ENCODE measurements around the gene TANK.

The TANK gene

DNA sequence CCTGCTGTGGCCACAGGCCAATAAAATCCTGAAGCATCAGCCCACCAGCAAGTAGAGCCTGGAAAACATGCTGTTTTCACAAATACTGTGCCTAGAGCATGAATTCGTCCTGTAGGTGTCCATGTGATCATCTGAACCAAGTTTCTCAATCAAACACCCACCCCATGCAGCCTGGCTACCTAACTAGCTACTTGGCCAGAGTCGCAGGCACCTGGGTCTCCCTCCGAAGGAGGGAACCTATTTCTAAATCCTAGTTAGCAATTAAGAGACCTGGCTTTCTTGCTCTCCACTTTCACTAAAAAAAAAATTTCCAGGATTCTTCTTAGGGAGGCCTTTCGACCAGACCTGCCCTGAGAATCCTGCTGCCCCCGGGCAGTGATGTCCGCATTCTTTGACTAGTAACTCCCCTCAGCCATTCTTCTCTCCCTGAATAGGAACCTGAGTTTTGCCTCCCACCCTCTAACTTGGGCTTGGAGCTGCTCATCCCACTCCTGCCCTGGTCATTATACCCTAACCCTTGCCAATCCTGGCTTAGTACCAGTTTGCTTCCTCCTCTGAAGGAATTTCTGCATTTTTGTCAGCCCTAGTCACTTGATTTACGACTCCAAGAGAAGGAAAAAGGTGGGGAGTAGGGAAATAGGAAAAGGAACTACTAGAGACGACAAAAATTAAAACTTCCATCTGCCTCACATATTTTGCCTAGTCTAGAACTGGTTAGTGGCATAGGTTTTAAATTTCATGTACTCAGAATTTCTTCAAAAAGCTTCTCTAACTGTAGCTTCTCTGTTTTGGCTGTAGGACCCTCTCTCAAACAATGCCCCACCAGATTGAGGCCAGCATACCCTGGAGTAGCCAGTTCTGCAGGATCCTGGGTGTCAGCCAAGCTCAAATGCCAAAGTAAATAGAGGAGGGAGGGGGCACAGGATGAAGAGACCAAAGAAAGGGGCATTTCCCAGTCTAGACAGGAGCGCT, 25.4 kb upstream of the TANK start:
- DNase-seq: peak; percentile 62

DNA sequence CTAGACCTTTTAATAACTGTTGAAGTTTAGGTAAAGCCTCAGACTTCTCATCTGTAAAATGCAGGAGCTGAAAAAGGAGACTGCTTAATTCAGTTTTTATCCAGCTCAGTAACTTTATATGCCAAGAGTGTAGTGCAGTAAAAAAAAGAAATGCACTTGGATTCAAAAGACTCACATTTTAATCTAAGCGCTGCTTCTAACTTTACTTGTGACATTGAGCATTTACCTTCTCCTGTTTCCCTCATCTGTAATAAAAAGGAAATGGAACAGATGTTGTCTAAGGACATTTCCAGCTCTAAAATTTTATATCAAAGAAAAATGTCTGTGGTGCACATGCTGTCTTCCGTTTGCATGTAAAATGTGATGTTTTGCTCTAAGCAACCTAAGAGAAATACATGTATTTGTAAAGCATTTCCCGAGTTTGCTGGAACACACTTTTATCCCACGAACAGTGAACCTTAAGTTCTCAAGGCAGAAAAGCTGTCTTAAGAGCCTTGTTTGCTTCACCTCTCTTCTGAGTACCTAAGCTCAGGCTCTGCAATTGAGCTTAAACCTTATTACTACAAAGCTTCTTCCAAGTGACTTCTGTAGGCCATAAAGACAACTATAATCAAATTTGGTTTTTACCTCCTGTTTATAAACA, 24.2 kb upstream of the TANK start:
- no peak for DNase-seq

DNA sequence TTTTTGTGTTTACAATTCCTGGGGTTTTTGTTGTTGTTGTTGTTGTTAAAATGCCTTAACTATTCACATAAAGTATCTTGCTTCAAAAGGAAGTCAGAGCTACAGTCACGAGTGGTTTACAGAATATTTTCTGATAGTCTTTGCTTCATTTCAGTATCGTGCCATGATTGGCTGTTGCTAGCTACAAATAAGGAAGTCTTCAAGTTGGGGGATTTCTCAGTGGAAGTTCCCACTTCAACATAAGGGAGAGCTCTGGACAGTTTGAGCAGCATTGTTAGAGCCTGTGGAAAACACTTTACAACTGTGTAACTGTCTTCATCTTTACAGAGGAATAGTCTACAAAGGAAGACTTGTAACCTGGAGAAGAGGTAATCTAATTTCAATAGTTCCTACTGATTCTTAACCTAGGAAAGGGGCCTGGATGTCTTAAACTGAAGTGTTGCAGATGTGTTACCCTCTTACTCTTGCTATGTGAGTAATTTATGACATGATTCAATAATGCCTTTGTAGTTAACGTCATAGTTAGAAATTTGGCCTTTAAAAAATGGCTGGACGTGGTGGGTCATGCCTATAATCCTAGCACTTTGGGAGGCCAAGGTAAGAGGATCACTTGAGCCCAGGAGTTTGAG, 23.4 kb upstream of the TANK start:
- no peak for DNase-seq

DNA sequence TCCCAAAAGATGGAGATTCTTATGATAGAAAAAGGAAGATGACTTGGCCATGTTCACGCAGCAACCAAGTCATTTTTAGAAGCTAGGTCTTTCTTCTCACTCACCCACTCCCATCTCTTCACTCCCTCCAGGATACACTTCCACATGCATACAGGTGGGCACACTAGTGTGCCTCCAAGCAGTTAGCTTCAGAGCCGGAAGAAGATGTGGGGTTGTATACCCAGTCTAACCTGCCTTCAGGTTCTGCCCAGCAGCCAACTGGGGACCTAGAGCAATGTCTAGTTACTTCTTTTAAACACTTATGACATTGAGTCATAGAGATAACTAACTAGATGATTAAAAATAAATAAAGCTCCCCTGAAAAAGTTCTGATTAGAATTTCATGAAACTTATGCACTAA, 21.8 kb upstream of the TANK start:
- no peak for DNase-seq

DNA sequence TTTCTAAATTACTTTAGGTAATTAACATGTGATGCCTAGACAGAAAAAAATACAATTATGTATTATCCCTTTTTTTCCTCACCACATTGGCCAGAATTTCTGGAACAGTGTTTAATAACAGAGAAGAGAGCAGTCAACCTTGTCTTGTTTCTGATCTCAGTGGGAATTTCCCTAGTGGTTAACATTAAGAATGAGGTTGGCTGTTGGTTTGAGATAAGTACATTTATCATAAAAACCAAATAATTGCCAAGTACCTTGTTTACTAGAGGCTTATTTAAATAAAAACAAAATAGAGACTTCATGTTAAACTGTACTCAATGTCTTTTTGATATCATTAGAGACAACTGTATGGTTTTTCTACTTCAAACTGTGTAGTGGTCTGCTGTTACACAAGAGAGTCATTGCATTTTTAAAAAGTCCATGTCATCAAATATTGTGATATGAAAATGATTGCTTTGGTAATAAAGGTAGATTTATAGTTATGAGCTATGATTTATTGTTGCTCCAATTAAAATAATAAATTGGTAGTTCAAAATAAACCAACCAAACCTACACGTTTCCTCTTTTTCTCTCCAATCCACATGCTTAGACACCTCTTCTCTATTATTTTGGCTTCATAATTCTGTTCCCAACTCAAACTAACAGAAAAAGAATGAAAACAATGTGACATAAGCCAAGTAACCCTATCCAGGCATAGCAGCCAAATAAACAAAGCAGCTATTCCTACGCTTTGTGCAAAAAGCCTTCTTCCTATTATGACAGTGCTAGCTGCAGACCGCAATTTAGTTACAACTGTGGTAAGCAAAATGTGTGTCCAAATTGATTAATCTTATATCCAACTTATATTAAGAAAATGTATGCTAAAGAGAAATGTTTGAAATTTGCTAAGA, 20.9 kb upstream of the TANK start:
- DNase-seq: peak; percentile 11

DNA sequence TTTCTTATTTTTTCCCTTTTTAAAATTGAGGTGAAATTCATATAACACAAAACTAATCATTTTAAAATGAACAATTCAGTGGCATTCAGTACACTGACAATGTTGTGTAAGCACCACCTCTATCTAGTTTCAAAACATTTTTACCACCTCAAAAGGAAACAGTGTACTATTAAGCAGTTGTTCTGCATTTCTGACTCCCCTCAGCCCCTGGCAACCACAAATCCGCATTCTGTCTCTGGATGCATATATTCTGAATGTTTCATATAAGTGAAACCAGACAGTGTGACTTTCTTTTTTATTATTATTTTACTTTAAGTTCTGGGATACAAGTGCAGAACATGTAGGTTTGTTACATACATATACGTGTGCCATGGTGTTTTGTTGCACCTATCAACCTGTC, 19.2 kb upstream of the TANK start:
- no peak for DNase-seq

DNA sequence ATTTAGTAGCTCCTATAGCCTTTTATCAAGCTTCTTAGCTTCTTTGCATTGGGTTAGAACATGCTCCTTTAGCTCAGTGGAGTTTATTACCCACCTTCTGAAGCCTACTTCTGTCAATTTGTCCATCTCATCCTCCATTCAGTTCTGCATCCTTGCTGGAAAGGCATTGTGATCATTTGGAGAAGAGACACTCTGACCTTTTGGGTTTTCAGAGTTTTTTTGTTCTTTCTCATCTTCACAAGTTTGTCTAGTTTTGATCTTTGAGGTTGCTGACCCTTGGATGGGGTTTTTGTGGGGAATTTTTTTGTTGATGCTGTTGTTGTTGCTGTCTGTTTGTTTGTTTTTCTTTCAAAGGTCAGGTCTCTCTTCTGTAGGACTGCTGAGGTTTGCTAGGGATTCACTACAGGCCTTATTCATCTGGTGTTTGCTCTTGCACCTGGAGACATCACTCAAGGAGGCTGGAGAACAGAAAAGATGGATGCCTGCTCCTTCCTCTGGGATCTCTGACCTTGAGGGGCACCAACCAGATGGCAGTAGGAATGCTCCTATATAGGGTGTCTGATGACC, 13.9 kb upstream of the TANK start:
- no peak for DNase-seq

DNA sequence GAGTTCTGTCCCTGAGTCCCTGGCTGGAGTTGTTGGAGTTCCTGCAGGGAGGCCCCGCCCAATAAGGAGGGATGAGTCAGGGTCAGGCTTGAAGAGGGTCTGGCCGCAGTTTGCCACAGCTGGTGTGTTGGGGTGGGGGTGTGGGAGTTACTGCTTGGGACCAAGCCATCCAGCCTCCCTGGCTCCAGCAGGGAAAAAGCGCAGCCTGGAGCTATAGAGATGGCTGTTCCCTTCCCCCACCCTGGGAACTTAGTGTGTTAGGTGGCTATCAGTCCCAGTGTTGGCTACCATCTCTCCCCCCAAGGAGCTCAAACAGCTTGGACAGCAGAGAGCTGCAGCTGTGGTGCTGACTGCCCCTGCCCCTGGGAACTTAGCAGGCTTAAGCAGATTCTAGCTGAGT, 13.2 kb upstream of the TANK start:
- no peak for DNase-seq

DNA sequence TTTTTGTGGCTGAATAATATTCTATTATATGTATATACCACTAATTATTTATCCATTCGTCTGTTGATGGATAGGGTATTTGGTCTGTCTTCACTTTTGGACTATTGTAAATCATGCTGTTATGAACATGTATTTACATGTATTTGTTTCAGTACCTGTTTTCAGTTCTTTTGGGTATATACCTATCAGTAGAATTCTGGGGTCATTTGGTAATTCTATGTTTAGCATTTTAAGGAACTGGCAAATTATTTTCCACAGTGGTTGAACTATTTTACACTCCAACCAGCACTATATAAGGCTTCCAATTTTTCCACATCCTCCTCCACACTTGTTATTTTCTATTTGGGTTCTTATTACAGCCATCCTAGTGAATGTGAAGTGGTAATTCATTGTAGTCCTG, 12.4 kb upstream of the TANK start:
- DNase-seq: no peak

DNA sequence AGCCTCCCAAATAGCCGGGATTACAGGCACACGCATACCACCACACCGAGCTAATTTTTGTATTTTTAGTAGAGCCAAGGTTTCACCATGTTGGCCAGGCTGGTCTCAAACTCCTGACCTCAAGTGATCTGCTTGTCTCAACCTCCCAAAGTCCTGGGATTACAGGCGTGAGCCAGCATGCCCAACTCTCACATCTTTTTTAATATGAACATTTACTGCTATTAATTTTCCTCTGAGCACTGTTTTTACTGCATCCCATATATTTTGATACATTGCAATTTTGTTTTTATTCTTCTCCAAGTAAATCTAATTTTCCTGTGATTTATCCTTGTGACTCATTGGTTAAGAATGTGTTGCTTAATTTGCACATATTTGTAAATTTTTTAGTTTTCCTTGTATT, 9.5 kb upstream of the TANK start:
- no peak for DNase-seq

DNA sequence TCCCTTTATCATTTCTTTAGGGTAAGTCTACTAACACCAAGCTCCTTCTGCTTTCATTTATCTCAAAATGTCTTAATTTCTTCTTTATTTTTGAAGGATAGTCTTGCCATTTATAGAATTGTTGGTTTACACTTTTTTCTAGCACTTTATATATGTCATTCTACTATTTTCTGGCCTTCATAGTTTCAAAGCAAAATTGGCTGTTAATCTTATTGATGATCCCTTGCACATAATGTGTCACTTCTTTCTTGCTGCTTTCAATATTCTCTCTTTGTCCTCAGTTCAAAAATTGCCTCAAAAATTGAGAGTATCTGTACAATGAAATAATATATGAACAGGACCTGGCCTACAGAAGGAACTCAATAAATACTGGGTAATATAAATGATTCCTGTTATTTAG, 7.9 kb upstream of the TANK start:
- DNase-seq: no peak

DNA sequence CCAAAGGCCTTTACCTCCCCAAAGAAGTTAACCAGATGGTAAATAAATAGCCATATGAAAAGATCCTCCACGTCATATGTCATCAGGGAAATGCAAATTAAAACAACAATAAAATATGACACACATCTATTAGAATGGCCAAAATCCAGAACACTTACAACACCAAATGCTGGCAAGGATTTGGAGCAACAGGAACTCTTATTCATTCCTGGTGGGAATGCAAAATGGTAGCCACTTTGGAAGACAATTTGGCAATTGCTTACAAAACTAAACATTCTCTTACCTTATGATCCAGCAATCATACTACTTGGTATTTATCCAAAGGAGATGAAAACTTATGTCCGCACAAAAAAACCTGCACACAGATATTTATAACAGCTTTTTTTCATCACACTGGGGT, 1.3 kb upstream of the TANK start:
- DNase-seq: no peak

DNA sequence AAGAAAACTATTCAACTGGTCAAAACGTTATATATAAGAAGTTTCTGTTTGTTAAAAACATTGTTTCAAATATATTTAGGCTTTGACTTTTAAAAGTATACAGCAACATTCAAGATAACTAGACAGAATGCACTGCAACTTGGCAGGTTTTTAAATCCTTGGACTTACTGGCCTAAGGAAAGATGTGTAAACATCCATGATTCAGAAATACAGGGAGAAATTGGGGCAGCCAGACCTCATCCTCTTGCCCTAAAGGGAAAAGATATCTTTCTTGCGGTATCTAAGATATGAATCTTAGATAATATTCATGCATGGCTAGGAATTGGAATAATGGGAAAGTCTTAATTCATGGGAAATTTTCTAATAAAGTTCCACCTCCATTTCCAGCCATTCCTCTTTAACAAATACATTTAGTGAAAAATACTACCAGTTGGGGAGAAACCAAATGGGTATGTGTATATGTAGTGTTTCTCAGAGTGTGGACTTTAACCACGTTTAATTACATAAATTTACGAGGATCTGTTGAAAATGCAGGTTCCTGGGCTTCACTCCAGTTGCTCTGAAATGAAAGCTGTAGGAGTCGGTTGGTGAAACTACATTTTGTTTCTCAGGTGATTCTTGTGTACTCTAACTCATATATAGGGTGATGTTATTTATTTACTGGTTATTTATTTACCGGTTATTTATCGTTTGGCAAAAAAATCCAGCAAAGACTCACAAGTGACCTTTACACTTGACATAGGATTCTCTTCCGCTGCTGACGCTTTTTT, 587 bp upstream of the TANK start:
- no peak for DNase-seq

DNA sequence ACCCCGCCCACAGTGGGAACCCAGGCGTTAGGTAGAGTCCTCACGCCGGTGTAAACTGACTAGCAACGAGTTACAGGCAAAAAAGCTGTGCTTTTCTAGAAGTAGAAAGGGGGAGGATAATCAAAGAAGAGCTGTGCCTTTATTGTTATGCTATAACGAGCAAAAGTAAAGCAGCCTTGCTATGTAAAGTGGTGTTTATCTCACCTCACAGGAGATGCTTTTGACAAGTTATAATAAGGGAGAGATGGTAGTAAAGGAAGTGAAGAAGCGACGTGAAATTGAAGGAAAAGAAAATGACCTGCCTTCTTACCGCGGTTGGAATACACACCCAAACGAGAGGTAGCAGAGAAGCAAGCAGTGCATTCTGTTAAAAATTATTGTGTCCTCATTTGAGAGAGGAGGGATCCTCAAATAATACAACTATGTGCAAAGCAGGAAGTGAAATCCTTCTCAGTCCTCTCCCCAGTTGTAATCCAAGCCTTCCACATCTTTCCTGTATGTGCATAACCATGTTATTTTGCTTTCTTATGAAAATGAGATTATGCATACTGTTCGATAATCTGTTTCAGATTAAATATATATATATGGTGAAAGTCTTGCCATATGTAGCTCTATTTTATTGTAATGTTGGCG, 962 bp downstream of the TANK start:
- DNase-seq: no peak

DNA sequence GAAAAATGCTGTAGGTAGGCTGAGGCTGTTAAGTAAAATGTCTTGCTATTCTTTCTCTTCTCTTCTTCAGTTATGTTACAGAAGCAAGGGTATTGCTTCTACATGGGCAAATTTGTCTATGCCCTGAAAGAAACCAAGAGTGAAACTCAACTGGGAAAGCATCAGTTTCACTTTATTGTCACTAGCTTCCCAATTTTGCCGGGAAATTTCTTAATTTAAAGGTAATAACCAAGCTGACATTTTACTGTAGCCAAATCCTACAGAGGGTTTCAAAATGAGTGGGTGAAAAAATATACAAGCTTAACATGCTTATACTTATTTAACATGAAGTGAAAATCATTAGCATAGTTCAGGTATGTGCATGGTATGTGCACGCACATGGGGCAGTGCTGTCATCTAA, 3.2 kb downstream of the TANK start:
- DNase-seq: no peak

DNA sequence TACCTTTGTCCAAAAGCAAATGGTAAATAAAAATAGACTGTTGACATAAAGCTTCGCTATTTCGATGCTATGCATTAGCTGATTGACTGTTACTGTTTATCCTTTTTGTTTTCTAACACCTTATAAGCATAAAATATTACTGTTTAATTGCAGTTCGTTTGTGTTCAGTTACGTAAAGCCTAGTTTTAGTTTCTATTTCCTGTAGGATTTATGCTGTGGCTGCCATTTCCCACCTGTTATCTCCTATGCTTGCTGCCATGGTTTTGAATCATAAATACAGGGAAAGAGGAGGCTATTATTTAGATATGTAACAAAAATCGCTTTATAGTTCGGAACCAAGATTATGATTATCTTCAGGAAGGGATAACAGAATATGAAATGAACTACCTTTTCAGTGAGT, 3.9 kb downstream of the TANK start:
- no peak for DNase-seq

DNA sequence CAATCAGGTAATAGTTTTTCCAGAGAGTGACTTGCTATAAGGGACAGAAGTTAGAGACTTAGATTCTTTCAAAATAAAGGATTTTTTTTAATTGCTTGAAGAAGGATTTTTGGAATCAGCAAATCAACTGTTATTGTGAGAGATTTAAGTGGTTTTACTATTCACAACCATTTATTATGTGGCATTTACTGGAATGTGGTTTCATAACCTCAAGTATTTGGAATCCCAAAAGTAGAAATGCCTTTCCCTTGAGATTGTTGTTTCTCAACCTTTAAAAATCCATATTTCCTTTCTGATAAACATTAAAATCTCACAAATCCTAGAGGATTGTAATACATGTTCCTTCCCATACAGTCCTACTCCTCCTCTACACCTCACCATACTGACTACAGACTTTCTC, 5.0 kb downstream of the TANK start:
- DNase-seq: no peak

DNA sequence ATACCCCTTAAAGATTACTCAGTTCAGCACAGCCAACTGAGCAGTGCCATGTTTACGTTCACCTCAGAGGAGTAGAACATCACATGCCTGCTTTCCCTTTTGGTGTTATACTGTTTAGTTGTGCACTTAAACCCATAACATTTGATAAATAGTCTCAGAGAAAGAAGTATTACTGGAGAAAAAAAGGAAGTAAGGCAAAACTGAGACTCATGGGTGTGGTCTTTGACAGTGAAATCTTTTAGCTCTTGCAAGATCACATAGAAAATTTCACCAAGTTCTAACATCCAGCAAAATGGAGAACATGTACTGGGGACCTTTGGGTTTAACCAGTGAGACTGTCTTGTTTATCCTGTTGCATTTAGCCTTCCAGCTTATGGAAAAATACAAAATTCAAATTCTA, 5.6 kb downstream of the TANK start:
- DNase-seq: no peak

DNA sequence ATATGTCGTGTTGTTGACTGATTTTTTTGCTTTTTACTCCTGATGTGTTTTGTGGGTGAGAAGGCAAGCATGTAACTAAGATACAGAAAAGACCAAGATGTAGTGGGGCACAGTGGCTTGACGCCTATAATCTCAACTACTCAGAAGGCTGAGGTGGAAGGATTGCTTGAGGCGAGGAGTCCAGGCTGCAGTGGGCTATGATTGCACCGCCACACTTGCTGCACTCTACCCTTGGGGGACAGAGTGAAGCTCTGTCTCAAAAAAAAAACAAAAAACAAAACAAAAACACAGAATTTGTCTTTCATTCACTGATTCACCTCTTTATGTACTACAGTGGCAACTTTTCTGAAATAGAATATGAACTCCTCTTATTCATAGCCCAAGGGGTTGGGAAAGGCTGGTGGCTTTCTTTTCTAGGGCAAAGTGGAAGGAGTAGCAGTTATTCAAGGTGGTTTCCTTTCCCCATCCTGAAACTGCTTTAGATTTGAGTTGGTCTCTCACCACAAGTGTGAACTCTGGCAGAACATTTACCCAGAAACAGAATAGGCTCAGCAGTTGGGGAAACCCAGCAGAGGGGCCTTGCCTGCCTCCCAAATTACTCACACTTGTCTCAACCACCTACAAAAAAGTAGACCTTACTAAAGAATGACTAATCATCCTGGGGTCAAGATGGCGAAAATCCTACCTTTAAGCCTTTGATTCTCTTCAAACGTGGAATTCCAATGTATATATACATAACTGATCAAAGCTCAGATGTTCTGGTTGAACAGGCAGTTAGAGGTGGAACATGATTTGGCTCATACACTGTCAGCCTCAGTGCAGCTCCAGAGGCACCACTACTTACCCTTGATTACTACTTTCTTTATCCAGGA, 6.5 kb downstream of the TANK start:
- no peak for DNase-seq

DNA sequence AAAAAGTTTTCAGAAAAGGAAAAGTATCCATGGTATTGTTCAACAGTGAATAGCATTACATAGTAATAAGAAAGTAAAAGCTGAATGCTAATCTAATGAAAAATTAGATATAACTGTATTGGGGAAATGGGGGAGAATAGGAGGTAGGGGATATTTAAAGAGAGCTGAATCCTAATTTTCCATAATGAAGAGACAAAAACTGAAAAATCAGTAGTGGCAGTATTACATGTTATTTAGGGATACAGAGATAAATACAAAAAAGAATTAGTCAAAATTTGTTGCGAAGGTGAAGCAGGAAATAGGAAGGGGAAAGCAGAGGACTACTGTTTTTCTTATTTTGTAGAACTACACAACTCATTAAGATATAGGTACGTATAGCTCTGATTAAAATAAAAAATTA, 9.1 kb downstream of the TANK start:
- DNase-seq: no peak

Data from NCI-H446 treated with DMSO at 0.1 percent for 48 hours (cell line).